H1 (cell line): ENCODE results near the gene SLIT3. TPM values are rescaled to one million over a fixed set of nuclear protein-coding genes. Genes with fewer than 3 reads are reported as not detected.

ENCODE experiments used
- CTCF ChIA-PET: fragments of 300-600 bp; sonication (Branson Sonifier 250); formaldehyde crosslinking; loops from one replicate; lab custom pipeline; 2021; ENCODE audit not compliant: partially characterized antibody; lab: Charles Lee
- POLR2A ChIA-PET: fragments of 300-600 bp; sonication (Branson Sonifier 250); formaldehyde crosslinking; loops from one replicate; lab custom pipeline; 2021; ENCODE audit warnings: inconsistent platforms; ENCODE audit not compliant: partially characterized antibody; lab: Charles Lee
- DNase-seq, 2 experiments: peaks; one replicate each; pipeline versions ENCODE4 v3.0.0 to v3.0.0-alpha.2; 2010 to 2022; ENCODE audit warnings: low spot score in 2 of 2, low read depth in 1 of 2, mixed read lengths in 1 of 2
- FAIRE-seq: peaks from 2 replicates; lab custom pipeline; 2011; peaks lifted over from hg19 to GRCh38; lab: Jason Lieb, UNC
- H2AFZ ChIP-seq: 2 replicates; pipeline ENCODE4 v1.8.1; 2012; ENCODE audit warnings: low read length, inconsistent platforms
- H2AK5ac ChIP-seq: 2 replicates; pipeline ENCODE4 v1.6.1; 2013; ENCODE audit warnings: low read depth, low read length
- H2BK120ac ChIP-seq: replicated peaks from 2 replicates; pipeline ENCODE3; 2013; ENCODE audit warnings: low read depth, low read length, inconsistent platforms
- H2BK12ac ChIP-seq: 2 replicates; pipeline ENCODE4 v1.6.1; 2013; ENCODE audit warnings: low read depth, low read length
- H2BK15ac ChIP-seq: 2 replicates; pipeline ENCODE4 v1.6.1; 2013; ENCODE audit warnings: low read length
- H2BK20ac ChIP-seq: 2 replicates; pipeline ENCODE4 v1.6.1; 2013; ENCODE audit warnings: low read length
- H2BK5ac ChIP-seq: 2 replicates; pipeline ENCODE4 v1.6.1; 2013; ENCODE audit warnings: low read depth, low read length
- H3K14ac ChIP-seq: 2 replicates; pipeline ENCODE4 v1.6.1; 2013; ENCODE audit warnings: inconsistent platforms; ENCODE audit not compliant: insufficient read length
- H3K18ac ChIP-seq: 2 replicates; pipeline ENCODE4 v1.6.1; 2013; ENCODE audit warnings: low read length; ENCODE audit errors: extremely low read depth
- H3K23ac ChIP-seq: 2 replicates; pipeline ENCODE4 v1.6.1; 2013; ENCODE audit warnings: inconsistent platforms; ENCODE audit not compliant: insufficient read length
- H3K23me2 ChIP-seq: 2 replicates; pipeline ENCODE4 v1.6.1; 2013; ENCODE audit warnings: low read depth, low read length
- H3K27ac ChIP-seq: 2 replicates; pipeline ENCODE4 v1.6.1; 2011; ENCODE audit warnings: low read depth, low read length, inconsistent platforms
- H3K27me3 ChIP-seq, 4 experiments: replicated peaks in 1 of 4; 1 replicate in 1 of 4; 2 replicates in 3 of 4; pipeline versions ENCODE4 v1.6.1 to v1.8.1; 2011 to 2013; ENCODE audit warnings: low read length in 3 of 4, mild to moderate bottlenecking in 3 of 4, inconsistent platforms in 2 of 4, mixed read lengths in 2 of 4, moderate library complexity in 1 of 4; ENCODE audit not compliant: control insufficient read depth in 3 of 4, insufficient read depth in 3 of 4; ENCODE audit errors: extremely low read depth in 1 of 4
- H3K36me3 ChIP-seq, 4 experiments: 2 replicates each; pipeline versions ENCODE4 v1.6.1 to v1.8.1; 2011 to 2013; ENCODE audit warnings: mild to moderate bottlenecking in 4 of 4, low read length in 3 of 4, moderate library complexity in 2 of 4, control low read depth in 1 of 4, inconsistent platforms in 1 of 4; ENCODE audit not compliant: insufficient read depth in 4 of 4, control insufficient read depth in 2 of 4
- H3K4ac ChIP-seq: replicated peaks from 2 replicates; pipeline ENCODE3; 2013; ENCODE audit warnings: low read length, low read depth, mixed read lengths, inconsistent platforms; ENCODE audit not compliant: insufficient read length
- H3K4me1 ChIP-seq, 4 experiments: replicated peaks in 1 of 4; 1 replicate in 1 of 4; 2 replicates in 3 of 4; pipeline versions ENCODE4 v1.6.1 to v1.8.1; 2011 to 2013; ENCODE audit warnings: low read length in 3 of 4, inconsistent platforms in 2 of 4, mixed read lengths in 1 of 4; ENCODE audit not compliant: insufficient read depth in 4 of 4, control insufficient read depth in 3 of 4
- H3K4me2 ChIP-seq, 2 experiments: 2 replicates each; pipeline versions ENCODE4 v1.6.1 to v1.8.1; 2011 to 2013; ENCODE audit warnings: low read depth in 2 of 2, low read length in 2 of 2, control low read depth in 1 of 2, inconsistent platforms in 1 of 2, mild to moderate bottlenecking in 1 of 2; ENCODE audit not compliant: insufficient read depth in 1 of 2
- H3K4me3 ChIP-seq, 4 experiments: fragments of 200-600, 300-600 bp in 1 of 4; sonication (generic), shearing (Covaris generic), sonication (Bioruptor Twin) in 1 of 4; 2 replicates each; pipeline versions ENCODE4 v1.5.1 to v1.8.1; 2011 to 2016; ENCODE audit warnings: low read length in 4 of 4, low read depth in 3 of 4, control low read depth in 2 of 4, inconsistent platforms in 2 of 4, mild to moderate bottlenecking in 2 of 4, mixed read lengths in 1 of 4, moderate library complexity in 1 of 4; ENCODE audit not compliant: insufficient read depth in 2 of 4; ENCODE audit errors: extremely low read depth in 1 of 4
- H3K56ac ChIP-seq: replicated peaks from 2 replicates; pipeline ENCODE3; 2013; ENCODE audit warnings: low read depth, mild to moderate bottlenecking, mixed read lengths, low read length, inconsistent platforms; ENCODE audit not compliant: insufficient read length
- H3K79me1 ChIP-seq: 2 replicates; pipeline ENCODE4 v1.6.1; 2013; ENCODE audit warnings: low read depth, low read length, control low read depth
- H3K79me2 ChIP-seq, 2 experiments: 2 replicates each; pipeline versions ENCODE4 v1.6.1 to v1.8.1; 2012 to 2013; ENCODE audit warnings: low read length in 2 of 2, mild to moderate bottlenecking in 2 of 2, inconsistent platforms in 1 of 2; ENCODE audit not compliant: insufficient read depth in 2 of 2, control insufficient read depth in 1 of 2
- H3K9ac ChIP-seq, 4 experiments: replicated peaks in 1 of 4; 1 replicate in 1 of 4; 2 replicates in 3 of 4; pipeline versions ENCODE4 v1.6.1 to v1.8.1; 2011 to 2013; ENCODE audit warnings: low read depth in 3 of 4, low read length in 3 of 4, control low read depth in 2 of 4, mild to moderate bottlenecking in 2 of 4, moderate library complexity in 2 of 4, inconsistent platforms in 1 of 4; ENCODE audit errors: extremely low read depth in 1 of 4
- H3K9me3 ChIP-seq, 2 experiments: 2 replicates each; pipeline versions ENCODE4 v1.6.1 to v1.8.1; 2012 to 2013; ENCODE audit warnings: mild to moderate bottlenecking in 2 of 2, moderate library complexity in 2 of 2, control low read depth in 1 of 2, inconsistent platforms in 1 of 2, low read depth in 1 of 2, low read length in 1 of 2, mixed read lengths in 1 of 2; ENCODE audit not compliant: insufficient read depth in 2 of 2
- H4K20me1 ChIP-seq, 2 experiments: replicated peaks in 1 of 2; 2 replicates each; pipeline versions ENCODE3 to v1.8.1; 2011 to 2013; ENCODE audit warnings: inconsistent platforms in 2 of 2, low read length in 2 of 2, mild to moderate bottlenecking in 1 of 2; ENCODE audit not compliant: insufficient read depth in 2 of 2, control insufficient read depth in 1 of 2
- H4K5ac ChIP-seq: 2 replicates; pipeline ENCODE4 v1.6.1; 2013; ENCODE audit warnings: low read length, low read depth, mixed read lengths, inconsistent platforms; ENCODE audit not compliant: insufficient read length
- H4K8ac ChIP-seq: 2 replicates; pipeline ENCODE4 v1.8.0; 2013; ENCODE audit warnings: mild to moderate bottlenecking, moderate library complexity, low read length, inconsistent platforms; ENCODE audit not compliant: insufficient read depth; ENCODE audit errors: extremely low read depth
- H4K91ac ChIP-seq: replicated peaks from 2 replicates; pipeline ENCODE3; 2013; ENCODE audit warnings: low read length, mixed read lengths, inconsistent platforms; ENCODE audit not compliant: insufficient read length
- HDAC6 ChIP-seq: IDR thresholded peaks from one replicate; pipeline ENCODE4 v1.7.1; 2012; ENCODE audit warnings: low read depth, mild to moderate bottlenecking, inconsistent platforms, low read length, moderate library complexity
- WGBS, 2 experiments: shearing (Covaris generic) in 1 of 2; methylation state at CpG; one replicate each; pipeline versions ENCODE4 v1.1.6 to v1.1.7; 2013 to 2015; ENCODE audit warnings: low lambda C conversion rate in 2 of 2, mixed read lengths in 2 of 2, inconsistent platforms in 1 of 2, low coverage in 1 of 2, missing lambda C conversion rate in 1 of 2; ENCODE audit not compliant: insufficient replicate concordance in 2 of 2, insufficient coverage in 1 of 2, insufficient read length in 1 of 2; ENCODE audit errors: extremely low coverage in 1 of 2, missing lambda C conversion rate in 1 of 2; 5-methylcytosine and 5-hydroxymethylcytosine counted together
- polyA plus RNA-seq, 7 experiments: library from polyadenylated mRNA; depleted of rRNA in 3 of 7; stranded (reverse) in 5 of 7; unstranded in 2 of 7; fragments of >200 nt in 5 of 7; fragments of 200-250 nt in 2 of 7; gene quantifications; 1 replicate in 5 of 7; 2 replicates in 1 of 7; 4 replicates in 1 of 7; pipeline versions ENCODE4 v1.2.1 to v1.2.3, GENCODE V29; 2011 to 2013; ENCODE audit warnings: missing spikeins in 2 of 7, mixed read lengths in 2 of 7
- total RNA-seq: library from RNA; stranded (reverse); fragmentation: NEBNext Ultra II Directional; extraction: Animal tissue kit (Norgen Biotek cat#: 25700); gene quantifications from 2 replicates; pipeline ENCODE4 v1.2.1, GENCODE V29; 2021

SLIT3 gene
- total and polyA plus RNA-seq, 2 of the 8 experiments (the other 6 are each of a cell fraction or from before 2014, with no cell fraction given), result 1.1 to 1.2 TPM

- Histone ChIP-seq H3K36me3 (no peaks in the 10 kb centered on the region), H2AFZ (no peak overlapping the region), H3K18ac (no peak overlapping the region), H3K56ac (no peak overlapping the region), H4K5ac (no peak overlapping the region), H3K14ac (no peak overlapping the region), H3K4me2 (no peak overlapping the region), H4K20me1 (no peaks in the 10 kb centered on the region), H3K9ac (no peak overlapping the region), H4K91ac (no peak overlapping the region), H2BK20ac (no peak overlapping the region), H3K23ac (no peak overlapping the region), H3K4me3 (no peak overlapping the region), H2BK5ac (no peak overlapping the region), H2AK5ac (no peak overlapping the region), H2BK15ac (no peak overlapping the region), H3K79me2 (no peaks in the 10 kb centered on the region), H3K23me2 (no peaks in the 10 kb centered on the region), H3K4me1 (no peaks in the 10 kb centered on the region), H3K9me3 (no peaks in the 10 kb centered on the region), H3K27me3 (no peaks in the 10 kb centered on the region), H3K4ac (no peak overlapping the region), H4K8ac (no peak overlapping the region), H3K79me1 (no peaks in the 10 kb centered on the region), H2BK120ac (no peak overlapping the region), H3K27ac (no peak overlapping the region), H2BK12ac (no peak overlapping the region)
- FAIRE-seq (no peak), DNase-seq (no peak)
- ChIA-PET CTCF (interaction anchor here (1.0 to 11.9 kb wide), 4 partner anchors 9 to 17 kb away, joined by 3 to 89 read pairs (median 10); no protein-coding TSS in a partner anchor), POLR2A (interaction anchor here (0.6 kb wide), 1 partner anchor 132 kb away, joined by 3 read pairs; no protein-coding TSS in a partner anchor)
- 91% methylated on average over 2 of the region's 2 CpGs; no CpG with 5 or more reads in 1 of the 2 experiments for WGBS, 2 experiments
- no peak for TF ChIP-seq HDAC6
Measured at GRCh38 chr5:168689260-168689659, 611.7 kb downstream of the SLIT3 start.
